PC-9 (cell line): ENCODE data around the gene PRKCA. TPM values are rescaled to one million over a fixed set of nuclear protein-coding genes. Genes with fewer than 3 reads are reported as not detected.

Experiments used
- BruUV-seq: library from RNA; stranded (reverse); fragments of 400-500 nt; replicated peaks from 2 replicates; lab custom pipeline; 2021; lab: Mats Ljungman, UMichigan
- CTCF ChIA-PET: fragments of 300-600 bp; sonication (Branson Sonifier 250); formaldehyde crosslinking; loops from one replicate; lab custom pipeline; 2022; ENCODE audit warnings: antibody characterized with exemption; lab: Charles Lee
- POLR2A ChIA-PET: fragments of 300-600 bp; sonication (Branson Sonifier 250); formaldehyde crosslinking; loops from one replicate; lab custom pipeline; 2022; ENCODE audit warnings: antibody characterized with exemption; ENCODE audit not compliant: unreplicated experiment; lab: Charles Lee
- DNase-seq, 2 experiments: peaks; one replicate each; pipeline versions ENCODE4 v3.0.0 to v3.0.0-alpha.2; 2015 to 2022; ENCODE audit warnings: mixed read lengths in 1 of 2
- H2AFZ ChIP-seq: fragments of 200-600 bp; sonication (generic); 2 replicates; pipeline ENCODE4 v1.8.1; 2017; ENCODE audit warnings: antibody characterized with exemption
- H3F3A ChIP-seq: fragments of 200-600 bp; sonication (generic); 2 replicates; pipeline ENCODE4 v1.8.1; 2017; ENCODE audit warnings: antibody characterized with exemption, mild to moderate bottlenecking, low read depth; ENCODE audit not compliant: insufficient read depth
- H3K27ac ChIP-seq: fragments of 200-600 bp; sonication (generic); 2 replicates; pipeline ENCODE4 v1.6.1; 2016; ENCODE audit warnings: mixed run types
- H3K27me3 ChIP-seq: fragments of 200-600 bp; sonication (generic); 2 replicates; pipeline ENCODE4 v1.6.1; 2016; ENCODE audit warnings: low read depth, mixed run types; ENCODE audit not compliant: insufficient read depth
- H3K36me3 ChIP-seq: fragments of 200-600 bp; sonication (generic); 2 replicates; pipeline ENCODE4 v1.6.1; 2016; ENCODE audit warnings: low read depth, mixed run types
- H3K4me1 ChIP-seq: fragments of 200-600 bp; sonication (generic); replicated peaks from 2 replicates; pipeline ENCODE4 v1.6.1; 2016; ENCODE audit warnings: mixed run types; ENCODE audit not compliant: insufficient read depth
- H3K4me2 ChIP-seq: fragments of 200-600 bp; sonication (generic); 2 replicates; pipeline ENCODE4 v1.6.1; 2017; ENCODE audit warnings: mixed run types
- H3K4me3 ChIP-seq: fragments of 200-600 bp; sonication (generic); 2 replicates; pipeline ENCODE4 v1.6.1; 2016; ENCODE audit warnings: mixed run types
- H3K79me2 ChIP-seq: fragments of 200-600 bp; sonication (generic); 2 replicates; pipeline ENCODE4 v1.6.1; 2017; ENCODE audit warnings: low read depth, mixed run types
- H3K9me2 ChIP-seq: fragments of 200-600 bp; sonication (generic); 2 replicates; pipeline ENCODE4 v1.8.1; 2017; ENCODE audit warnings: mild to moderate bottlenecking; ENCODE audit not compliant: insufficient read depth
- H3K9me3 ChIP-seq: fragments of 200-600 bp; sonication (generic); 2 replicates; pipeline ENCODE4 v1.8.1; 2016; ENCODE audit warnings: low read depth; ENCODE audit not compliant: insufficient read depth
- H4K20me1 ChIP-seq: fragments of 200-600 bp; sonication (generic); 2 replicates; pipeline ENCODE4 v1.8.1; 2017; ENCODE audit not compliant: insufficient read depth
- EZH2 ChIP-seq: fragments of 200-600 bp; sonication (generic); IDR thresholded peaks from 2 replicates; pipeline ENCODE4 v1.8.0; 2017; ENCODE audit warnings: antibody characterized with exemption, low read depth
- intact Hi-C: fragments of 100-400 bp; cut with micrococcal nuclease; formaldehyde crosslinking; loops from one replicate; pipeline ENCODE4 v1.10.0; 2022; ENCODE audit not compliant: unreplicated experiment
- total RNA-seq: library from RNA; stranded (reverse); gene quantifications from 2 replicates; pipeline ENCODE4 v1.2.3, GENCODE V29; 2021
- TF ChIP-seq, protein P1 (sequence below): fragments of 200-600 bp; sonication (generic); conservative IDR thresholded peaks from 2 replicates; pipeline ENCODE4 v1.6.1; 2017; ENCODE audit warnings: mixed run types, antibody characterized with exemption, mild to moderate bottlenecking, moderate library complexity

The PRKCA gene
- total RNA-seq, 1 experiment from 2014 or later: 23.1 TPM

DNA sequence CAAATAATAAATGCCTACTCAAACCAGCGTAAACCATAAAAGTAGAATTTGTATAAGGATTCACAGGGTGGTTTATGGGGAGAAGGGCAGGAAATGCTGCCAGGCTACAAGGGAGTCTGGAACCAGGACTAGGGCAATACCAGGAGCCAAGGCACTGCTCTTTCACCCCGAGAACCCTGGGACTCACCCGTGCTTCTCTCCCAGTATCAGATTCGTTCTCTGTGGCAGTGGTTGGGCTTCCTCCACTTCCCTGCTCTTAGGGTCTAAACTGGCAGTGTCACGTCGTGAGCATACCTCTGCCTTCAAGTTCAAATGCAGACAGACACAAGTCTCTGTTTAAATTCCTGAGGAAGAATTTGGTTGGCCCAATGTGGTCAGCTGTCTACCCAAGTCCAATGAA is 49.3 kb downstream of the PRKCA start:
- Histone ChIP-seq H3K36me3 (no peaks in the 10 kb centered on the region), H3K4me3 (no peak overlapping the region), H3K9me3 (no peaks in the 10 kb centered on the region), H3F3A (peaks cover 39% of the 10 kb centered on the region), H3K79me2 (peaks cover 83% of the 10 kb centered on the region), H3K4me2 (no peak overlapping the region), H4K20me1 (no peaks in the 10 kb centered on the region), H3K4me1 (peaks cover 27% of the 10 kb centered on the region), H3K27me3 (no peaks in the 10 kb centered on the region), H3K27ac (no peak overlapping the region), H3K9me2 (no peaks in the 10 kb centered on the region), H2AFZ (no peak overlapping the region)
- ChIA-PET CTCF (interaction anchor here (0.7 kb wide), 1 partner anchor 200 kb away, joined by 3 read pairs; no protein-coding TSS in a partner anchor), POLR2A (interaction anchor here (0.6 kb wide), 1 partner anchor 70 kb away, joined by 14 read pairs; no protein-coding TSS in a partner anchor)
- DNase-seq: no peak
- TF ChIP-seq EZH2: no peak
- TF ChIP-seq, protein P1, sequence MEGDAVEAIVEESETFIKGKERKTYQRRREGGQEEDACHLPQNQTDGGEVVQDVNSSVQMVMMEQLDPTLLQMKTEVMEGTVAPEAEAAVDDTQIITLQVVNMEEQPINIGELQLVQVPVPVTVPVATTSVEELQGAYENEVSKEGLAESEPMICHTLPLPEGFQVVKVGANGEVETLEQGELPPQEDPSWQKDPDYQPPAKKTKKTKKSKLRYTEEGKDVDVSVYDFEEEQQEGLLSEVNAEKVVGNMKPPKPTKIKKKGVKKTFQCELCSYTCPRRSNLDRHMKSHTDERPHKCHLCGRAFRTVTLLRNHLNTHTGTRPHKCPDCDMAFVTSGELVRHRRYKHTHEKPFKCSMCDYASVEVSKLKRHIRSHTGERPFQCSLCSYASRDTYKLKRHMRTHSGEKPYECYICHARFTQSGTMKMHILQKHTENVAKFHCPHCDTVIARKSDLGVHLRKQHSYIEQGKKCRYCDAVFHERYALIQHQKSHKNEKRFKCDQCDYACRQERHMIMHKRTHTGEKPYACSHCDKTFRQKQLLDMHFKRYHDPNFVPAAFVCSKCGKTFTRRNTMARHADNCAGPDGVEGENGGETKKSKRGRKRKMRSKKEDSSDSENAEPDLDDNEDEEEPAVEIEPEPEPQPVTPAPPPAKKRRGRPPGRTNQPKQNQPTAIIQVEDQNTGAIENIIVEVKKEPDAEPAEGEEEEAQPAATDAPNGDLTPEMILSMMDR: no peak
- no TSS peak for BruUV-seq
- intact Hi-C loops: loop anchor here (2.0 kb wide), 1 partner anchor 97 kb away; no protein-coding TSS in a partner anchor

DNA sequence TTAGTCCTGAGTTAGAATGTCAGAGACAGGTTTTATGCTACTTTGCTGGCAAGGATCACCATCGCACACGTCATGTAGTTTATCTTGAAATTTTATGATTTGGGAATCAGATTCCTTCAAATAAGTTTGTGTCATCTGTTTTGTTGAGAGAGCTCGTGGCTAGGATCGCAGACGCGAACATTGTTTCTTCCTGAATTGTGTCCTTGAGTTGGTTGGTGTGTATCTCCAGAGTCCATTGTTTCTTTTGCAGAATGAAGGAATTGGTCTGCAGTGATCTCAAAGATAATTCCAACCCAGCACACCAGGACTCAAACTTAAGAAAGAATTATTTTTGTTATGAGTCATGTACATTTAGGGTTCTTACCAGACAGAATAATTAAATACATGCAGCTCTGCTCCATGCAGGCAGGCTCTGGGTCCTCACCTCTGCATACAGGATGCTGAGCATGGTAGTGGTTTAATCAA is 51.6 kb downstream of the PRKCA start:
- peaks cover 21% of the 10 kb centered on the region; the same call in 1 of the 2 replicates for H3F3A ChIP-seq
- no peaks in the 10 kb centered on the region for H3K9me2 ChIP-seq
- TF ChIP-seq, protein P1: no peak
- no peak for TF ChIP-seq EZH2
- no peak overlapping the region for H3K4me2 ChIP-seq
- no peak for DNase-seq
- H3K9me3 ChIP-seq: no peaks in the 10 kb centered on the region
- H4K20me1 ChIP-seq: no peaks in the 10 kb centered on the region
- peaks cover 84% of the 10 kb centered on the region for H3K79me2 ChIP-seq
- no peaks in the 10 kb centered on the region for H3K27me3 ChIP-seq
- CTCF ChIA-PET: no interaction called here
- no peak overlapping the region for H2AFZ ChIP-seq
- H3K4me3 ChIP-seq: no peak overlapping the region
- peaks cover 7% of the 10 kb centered on the region for H3K4me1 ChIP-seq
- no peak overlapping the region for H3K27ac ChIP-seq
- POLR2A ChIA-PET: no interaction called here
- H3K36me3 ChIP-seq: no peaks in the 10 kb centered on the region
- BruUV-seq: no TSS peak
- intact Hi-C loops: loop anchor here (2.0 kb wide), 1 partner anchor 99 kb away; no protein-coding TSS in a partner anchor

DNA sequence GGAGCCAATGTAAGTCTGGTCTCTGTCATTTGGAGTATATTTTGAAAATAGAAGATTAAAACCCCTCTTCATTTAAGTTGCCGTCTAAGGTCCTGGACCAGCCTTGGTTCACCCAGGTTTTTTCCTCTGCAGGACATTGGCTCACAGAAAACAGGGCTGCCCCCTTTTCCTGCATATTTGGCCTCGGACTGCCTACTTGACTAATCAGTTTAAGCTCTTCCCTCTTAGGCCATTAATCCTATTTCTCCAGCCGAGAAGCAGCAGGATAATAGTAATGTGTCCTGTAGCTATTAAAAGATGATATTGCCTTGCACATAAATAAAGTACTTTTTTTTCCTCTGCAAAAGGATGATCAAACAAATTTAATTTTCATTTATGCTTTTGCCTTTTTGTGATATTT is 52.1 kb downstream of the PRKCA start:
- peaks cover 2% of the 10 kb centered on the region for H3K4me1 ChIP-seq
- no peak for TF ChIP-seq EZH2
- TF ChIP-seq, protein P1: no peak
- H3K9me3 ChIP-seq: no peaks in the 10 kb centered on the region
- no TSS peak for BruUV-seq
- H3K36me3 ChIP-seq: no peaks in the 10 kb centered on the region
- H3K4me2 ChIP-seq: no peak overlapping the region
- POLR2A ChIA-PET: no interaction called here
- intact Hi-C loops: no loop called here
- no peak overlapping the region for H2AFZ ChIP-seq
- no peak overlapping the region for H3K4me3 ChIP-seq
- H3F3A ChIP-seq: peaks cover 18% of the 10 kb centered on the region; the same call in 1 of the 2 replicates
- no peaks in the 10 kb centered on the region for H3K27me3 ChIP-seq
- DNase-seq: no peak
- peaks cover 83% of the 10 kb centered on the region for H3K79me2 ChIP-seq
- no peaks in the 10 kb centered on the region for H3K9me2 ChIP-seq
- no peak overlapping the region for H3K27ac ChIP-seq
- H4K20me1 ChIP-seq: no peaks in the 10 kb centered on the region
- CTCF ChIA-PET: no interaction called here
